Gastroesophageal sphincter (tissue), 3 donors: ENCODE data around the gene BLOC1S5.

ENCODE experiments used
- CTCF ChIP-seq, 4 experiments: fragments of 200-600 bp in 2 of 4; fragments of 450-650 bp in 2 of 4; sonication (generic) in 1 of 4; IDR thresholded peaks; one replicate each; pipeline ENCODE4 v1.5.1; 2017 to 2019; ENCODE audit warnings: antibody characterized with exemption in 4 of 4, mild to moderate bottlenecking in 2 of 4, moderate library complexity in 2 of 4
- EP300 ChIP-seq: sonication (generic); formaldehyde crosslinking; IDR thresholded peaks from one replicate; pipeline ENCODE4 v1.6.1; 2017; ENCODE audit warnings: antibody characterized with exemption, mild to moderate bottlenecking
- POLR2A ChIP-seq, 2 donors: fragments of 450-650 bp; IDR thresholded peaks; one replicate each; pipeline ENCODE4 v1.6.1; 2017; ENCODE audit warnings: antibody characterized with exemption in 2 of 2, mild to moderate bottlenecking in 2 of 2, moderate library complexity in 1 of 2
- POLR2AphosphoS5 ChIP-seq: sonication (generic); formaldehyde crosslinking; IDR thresholded peaks from one replicate; pipeline ENCODE4 v1.6.1; 2017; ENCODE audit warnings: antibody characterized with exemption

- no peak for TF ChIP-seq POLR2A (IDR thresholded peaks at IDR 0.05)
- TF ChIP-seq CTCF (IDR thresholded peaks at IDR 0.05) = no peak
- TF ChIP-seq EP300 = no peak
- TF ChIP-seq POLR2AphosphoS5 = no peak
Measured at GRCh38 chr6:8005136-8005535, 59.1 kb downstream of the BLOC1S5 start.
